ENCODE data around the gene TTC28.

The TTC28 gene

DNA sequence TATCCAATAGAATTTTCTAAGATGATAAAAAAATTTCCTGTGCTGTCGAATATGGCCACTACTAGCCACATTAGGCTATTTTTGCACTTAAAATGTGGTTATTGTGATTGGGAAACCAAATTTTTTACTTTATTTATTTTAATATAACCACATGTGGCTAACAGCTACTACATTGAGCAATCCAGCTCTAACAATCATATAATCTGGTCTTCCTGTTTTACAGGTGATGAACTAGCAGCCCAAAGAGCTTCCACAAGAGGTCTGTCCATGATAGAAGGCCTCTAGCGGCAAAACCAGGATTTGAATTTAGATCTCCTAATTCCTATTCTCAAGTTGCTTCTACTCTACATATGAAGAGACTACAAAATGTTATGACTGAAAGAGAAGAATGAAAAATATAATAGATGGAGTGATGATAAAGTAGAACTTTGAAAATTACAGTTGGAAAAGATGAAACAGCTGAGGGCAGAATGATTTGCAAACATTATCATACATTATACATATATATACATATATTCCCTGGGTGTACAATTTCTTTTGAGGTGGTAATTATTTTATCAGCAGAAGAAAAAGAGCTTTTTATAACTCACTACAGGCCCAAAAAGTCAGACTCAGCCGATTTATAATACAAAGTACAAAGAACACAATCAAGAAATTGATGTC, 397.1 kb downstream of the TTC28 start:
- no peak overlapping the region for H3K4me3 ChIP-seq (ENCODE audit: low read depth, low read length)
- TF ChIP-seq, protein P1, sequence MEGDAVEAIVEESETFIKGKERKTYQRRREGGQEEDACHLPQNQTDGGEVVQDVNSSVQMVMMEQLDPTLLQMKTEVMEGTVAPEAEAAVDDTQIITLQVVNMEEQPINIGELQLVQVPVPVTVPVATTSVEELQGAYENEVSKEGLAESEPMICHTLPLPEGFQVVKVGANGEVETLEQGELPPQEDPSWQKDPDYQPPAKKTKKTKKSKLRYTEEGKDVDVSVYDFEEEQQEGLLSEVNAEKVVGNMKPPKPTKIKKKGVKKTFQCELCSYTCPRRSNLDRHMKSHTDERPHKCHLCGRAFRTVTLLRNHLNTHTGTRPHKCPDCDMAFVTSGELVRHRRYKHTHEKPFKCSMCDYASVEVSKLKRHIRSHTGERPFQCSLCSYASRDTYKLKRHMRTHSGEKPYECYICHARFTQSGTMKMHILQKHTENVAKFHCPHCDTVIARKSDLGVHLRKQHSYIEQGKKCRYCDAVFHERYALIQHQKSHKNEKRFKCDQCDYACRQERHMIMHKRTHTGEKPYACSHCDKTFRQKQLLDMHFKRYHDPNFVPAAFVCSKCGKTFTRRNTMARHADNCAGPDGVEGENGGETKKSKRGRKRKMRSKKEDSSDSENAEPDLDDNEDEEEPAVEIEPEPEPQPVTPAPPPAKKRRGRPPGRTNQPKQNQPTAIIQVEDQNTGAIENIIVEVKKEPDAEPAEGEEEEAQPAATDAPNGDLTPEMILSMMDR (IDR thresholded peaks at IDR 0.05; ENCODE audit: low read depth, low read length) = no peak
- no peak for TF ChIP-seq MYC (IDR thresholded peaks at IDR 0.05; ENCODE audit: low read depth, low read length)
- DNase-seq (ENCODE audit: low read depth) = no peak

DNA sequence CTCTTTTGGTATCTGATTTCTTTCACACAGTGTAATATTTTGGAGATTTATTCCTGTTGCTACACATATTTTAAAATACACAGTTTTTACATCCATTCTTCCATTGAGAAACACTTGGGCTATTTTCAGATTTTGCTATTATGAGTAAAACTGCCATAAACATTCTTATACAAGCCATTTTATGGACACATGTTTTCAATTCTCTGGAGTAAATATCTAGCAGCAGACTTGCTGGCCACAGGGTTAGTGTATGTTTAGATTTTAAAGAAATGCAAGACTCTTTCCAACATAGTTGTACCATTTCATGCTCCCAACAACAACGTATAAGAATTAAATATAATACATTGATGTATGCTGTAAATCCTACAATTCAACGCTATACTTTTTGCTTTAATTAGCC, 399.8 kb downstream of the TTC28 start:
- no peak overlapping the region for H3K4me3 ChIP-seq (ENCODE audit: low read depth, low read length)
- no peak for TF ChIP-seq MYC (IDR thresholded peaks at IDR 0.05; ENCODE audit: low read depth, low read length)
- no peak for TF ChIP-seq POLR2A (IDR thresholded peaks at IDR 0.05; ENCODE audit: extremely low read depth, insufficient read length)
- TF ChIP-seq, protein P1 (IDR thresholded peaks at IDR 0.05; ENCODE audit: low read depth, low read length) = no peak
- TF ChIP-seq, protein P2, sequence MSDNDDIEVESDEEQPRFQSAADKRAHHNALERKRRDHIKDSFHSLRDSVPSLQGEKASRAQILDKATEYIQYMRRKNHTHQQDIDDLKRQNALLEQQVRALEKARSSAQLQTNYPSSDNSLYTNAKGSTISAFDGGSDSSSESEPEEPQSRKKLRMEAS (IDR thresholded peaks at IDR 0.05; ENCODE audit: low read depth, low read length) = no peak
- DNase-seq (ENCODE audit: low read depth) = no peak

DNA sequence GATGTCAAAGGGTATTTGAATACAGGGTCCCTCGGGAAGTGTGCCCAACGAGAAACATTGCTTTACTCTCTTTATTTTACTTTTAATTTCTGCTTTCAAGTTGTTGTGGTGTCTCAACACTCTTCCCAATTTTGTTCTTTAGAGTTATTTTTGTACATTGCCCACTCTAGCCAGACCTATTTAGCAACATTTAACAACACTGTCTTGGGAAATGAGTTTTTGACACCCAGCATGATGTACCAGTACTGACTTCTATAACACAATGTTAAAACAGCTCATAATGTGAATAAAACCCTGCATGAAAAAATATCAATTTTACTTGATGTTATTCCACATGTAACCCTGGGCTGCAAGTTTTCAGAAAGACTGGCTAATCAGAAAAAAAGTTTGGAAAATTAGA, 410.4 kb downstream of the TTC28 start:
- DNase-seq (ENCODE audit: low read depth) = no peak
- TF ChIP-seq, protein P1 (IDR thresholded peaks at IDR 0.05; ENCODE audit: low read depth, low read length) = no peak
- TF ChIP-seq POLR2A (IDR thresholded peaks at IDR 0.05; ENCODE audit: extremely low read depth, insufficient read length) (no peak), MYC (IDR thresholded peaks at IDR 0.05; ENCODE audit: low read depth, low read length) (no peak)
- TF ChIP-seq, protein P2 (IDR thresholded peaks at IDR 0.05; ENCODE audit: low read depth, low read length) = no peak
- H3K4me3 ChIP-seq (ENCODE audit: low read depth, low read length) = no peak overlapping the region

DNA sequence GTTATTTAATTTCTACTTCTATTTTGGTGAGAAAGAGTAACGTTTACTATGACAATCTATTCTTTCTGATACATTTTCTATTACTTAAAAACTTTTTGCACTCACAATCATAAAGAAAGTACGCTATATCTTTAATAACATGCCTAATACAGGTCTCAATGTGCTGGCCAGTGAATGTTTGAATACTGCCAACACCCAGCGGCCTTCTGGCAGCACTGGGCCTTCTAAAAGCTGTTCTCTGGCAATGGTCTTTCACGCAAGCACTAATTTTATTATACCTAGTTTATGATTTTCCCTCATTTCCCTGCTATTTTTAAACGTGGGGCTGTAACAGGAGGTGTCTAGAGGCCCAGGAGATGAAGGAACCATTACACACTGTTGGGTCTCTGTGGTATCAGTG, 410.8 kb downstream of the TTC28 start:
- DNase-seq (ENCODE audit: low read depth) = no peak
- TF ChIP-seq, protein P1 (IDR thresholded peaks at IDR 0.05; ENCODE audit: low read depth, low read length) = no peak
- TF ChIP-seq MYC (IDR thresholded peaks at IDR 0.05; ENCODE audit: low read depth, low read length) (no peak), POLR2A (IDR thresholded peaks at IDR 0.05; ENCODE audit: extremely low read depth, insufficient read length) (no peak)
- TF ChIP-seq, protein P2 (IDR thresholded peaks at IDR 0.05; ENCODE audit: low read depth, low read length) = no peak
- H3K4me3 ChIP-seq (ENCODE audit: low read depth, low read length) = no peak overlapping the region

DNA sequence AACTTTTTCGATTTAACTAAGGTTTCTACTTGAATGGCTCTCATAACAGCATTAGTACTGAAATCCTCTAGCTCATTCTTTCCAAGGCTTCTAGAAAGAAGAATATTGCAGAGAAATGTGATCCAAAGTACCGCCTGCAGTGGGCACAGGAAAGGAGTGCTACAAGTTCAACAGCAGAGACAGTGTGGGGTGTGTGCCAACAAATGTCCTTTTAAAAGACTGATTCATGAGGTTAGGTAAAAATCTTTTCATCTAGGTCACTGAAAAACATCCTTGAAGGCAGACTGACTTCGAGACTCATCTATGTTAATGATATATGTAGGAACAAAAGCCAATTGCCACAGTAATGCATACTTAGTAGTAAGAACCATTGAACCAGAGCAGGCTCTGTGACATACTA, 411.5 kb downstream of the TTC28 start:
- H3K4me3 ChIP-seq (ENCODE audit: low read depth, low read length) = no peak overlapping the region
- TF ChIP-seq, protein P2 (IDR thresholded peaks at IDR 0.05; ENCODE audit: low read depth, low read length) = no peak
- no peak for TF ChIP-seq POLR2A (IDR thresholded peaks at IDR 0.05; ENCODE audit: extremely low read depth, insufficient read length)
- TF ChIP-seq MYC (IDR thresholded peaks at IDR 0.05; ENCODE audit: low read depth, low read length) = no peak
- TF ChIP-seq, protein P1 (IDR thresholded peaks at IDR 0.05; ENCODE audit: low read depth, low read length) = no peak
- no peak for DNase-seq (ENCODE audit: low read depth)

DNA sequence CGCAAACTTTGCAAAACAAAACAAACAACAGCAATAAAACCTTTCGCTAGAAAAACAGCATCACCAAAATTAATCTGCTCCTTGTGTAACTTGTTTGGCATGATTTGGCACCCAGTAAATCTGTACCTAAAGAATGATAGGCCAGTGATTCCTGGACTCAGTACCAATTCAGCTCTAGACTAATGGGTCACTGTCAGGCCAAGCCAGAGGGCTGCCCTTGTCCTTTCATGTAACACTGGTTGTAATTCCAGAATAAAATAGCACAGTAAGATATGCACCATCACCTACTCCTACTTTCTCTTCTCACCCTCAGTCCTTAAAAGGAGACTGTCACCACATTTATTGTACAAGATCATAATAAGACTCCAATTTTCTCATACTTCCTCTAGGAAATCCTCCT, 419.0 kb downstream of the TTC28 start:
- TF ChIP-seq, protein P1 (IDR thresholded peaks at IDR 0.05; ENCODE audit: low read depth, low read length) = no peak
- no peak for TF ChIP-seq MYC (IDR thresholded peaks at IDR 0.05; ENCODE audit: low read depth, low read length)
- H3K4me3 ChIP-seq (ENCODE audit: low read depth, low read length) = no peak overlapping the region
- no peak for DNase-seq (ENCODE audit: low read depth)

Measured in NB4 (cell line).